ENCODE measurements around the gene RBP2. TPM values are rescaled to one million over a fixed set of nuclear protein-coding genes. Genes with fewer than 3 reads are reported as not detected.

The RBP2 gene
- total and polyA plus RNA-seq, 9 of the 15 experiments (the other 6 are each of a cell fraction or from before 2014, with no cell fraction given), result not detected

DNA sequence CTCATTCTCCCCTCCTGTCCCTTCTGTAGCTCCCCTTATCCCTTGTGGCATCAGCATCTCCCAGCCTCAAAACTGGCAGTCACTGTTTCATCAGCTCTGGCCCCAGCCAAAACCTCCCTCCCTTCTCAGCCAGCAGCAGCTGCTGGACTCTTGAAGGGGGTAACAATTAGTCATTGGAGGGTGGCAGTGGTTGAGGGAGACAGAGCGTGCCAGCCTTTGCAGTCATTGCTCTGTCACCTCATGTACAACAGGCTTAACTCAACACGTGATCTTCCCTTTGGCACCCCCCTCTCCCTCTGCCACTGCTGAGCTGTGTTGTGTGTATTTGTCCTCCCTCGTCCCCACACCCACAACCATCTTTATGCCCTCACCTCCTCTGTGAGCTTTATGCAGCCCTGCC, 28.2 kb downstream of the RBP2 start (continued):
- no peak for TF ChIP-seq DDX20 (tag; IDR thresholded peaks at IDR 0.05; ENCODE audit: low read depth)
- no peak for TF ChIP-seq HNRNPUL1 (IDR thresholded peaks at IDR 0.05; ENCODE audit: low read length)

DNA sequence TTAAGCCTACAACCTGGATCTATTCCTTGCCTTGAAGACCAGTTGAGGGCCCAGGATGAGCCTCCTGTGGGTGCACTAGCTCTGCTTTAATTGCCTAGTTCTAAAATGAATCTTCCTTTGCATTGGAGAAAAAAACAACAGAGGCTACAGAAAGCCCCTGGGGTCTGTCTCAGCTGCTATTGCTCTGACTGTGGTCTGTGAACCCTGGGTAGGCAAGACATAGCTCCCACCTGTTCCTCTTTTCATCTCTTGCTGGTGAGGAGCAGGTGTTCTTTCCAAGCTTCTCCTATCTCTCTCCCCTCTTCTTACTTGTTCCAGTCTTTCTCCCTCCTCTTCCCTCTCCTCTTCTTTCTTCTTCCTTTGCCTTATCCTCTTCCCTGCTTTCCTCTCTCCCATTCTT, 28.8 kb downstream of the RBP2 start:
- Histone ChIP-seq H3K9me3 (replicated peaks; ENCODE audit: control insufficient read depth, insufficient read depth, low read depth, low read length) (no peaks in the 10 kb centered on the region), H3K9me1 (ENCODE audit: control insufficient read depth, insufficient read depth, low read length) (no peaks in the 10 kb centered on the region), H3K9ac (ENCODE audit: insufficient read depth in 1 of 2, low read depth in 2 of 2, low read length in 2 of 2) (no peak overlapping the region), H3K27me3 (ENCODE audit: control insufficient read depth in 2 of 2, insufficient read depth in 2 of 2, low read length in 2 of 2) (peaks cover 0 to 5% of the 10 kb centered on the region in 2 experiments; a peak in 1 of 5 replicates), H3K27ac (ENCODE audit: extremely low read depth, low read depth, low read length) (no peak overlapping the region), H3K79me2 (ENCODE audit: control insufficient read depth, insufficient read depth, low read length) (no peaks in the 10 kb centered on the region), H4K20me1 (replicated peaks; ENCODE audit: control insufficient read depth, insufficient read depth, low read length) (no peaks in the 10 kb centered on the region), H3K4me1 (replicated peaks in 1 of 2; ENCODE audit: control insufficient read depth in 2 of 2, insufficient read depth in 2 of 2, low read length in 2 of 2) (no peaks in the 10 kb centered on the region), H3K36me3 (ENCODE audit: control insufficient read depth, insufficient read depth, low read length) (no peaks in the 10 kb centered on the region), H3K4me2 (ENCODE audit: insufficient read depth, low read length) (no peak overlapping the region), H3K4me3 (no peak overlapping the region), H2AFZ (ENCODE audit: low read depth, low read length) (no peak overlapping the region)
- DNase-seq (ENCODE audit: extremely low read depth in 1 of 4, low spot score in 3 of 4), result no peak
- no peak for ATAC-seq
- intact Hi-C loops (cut with micrococcal nuclease), result no loop called here
- no peak for FAIRE-seq
- ChIA-PET CTCF (ENCODE audit: low intra/inter-chr PET ratio) (no interaction called here), POLR2A (interaction anchor here (0.7 kb wide), 1 partner anchor 1461 kb away, joined by 3 read pairs; no protein-coding TSS in a partner anchor)
- BruUV-seq (replicated peaks), result no TSS peak
- in situ Hi-C loops (cut with MboI), result no loop called here
- TF ChIP-seq ZEB2 (IDR thresholded peaks at IDR 0.05) (no peak), CHD1 (IDR thresholded peaks at IDR 0.05; ENCODE audit: low read length) (no peak), RBM34 (IDR thresholded peaks at IDR 0.05; ENCODE audit: borderline replicate concordance, insufficient read depth, low read length) (no peak), ZNF324 (CRISPR knock-in tag; IDR thresholded peaks at IDR 0.05) (no peak), ZNF584 (CRISPR knock-in tag; IDR thresholded peaks at IDR 0.05; ENCODE audit: low read depth) (no peak), PURB (CRISPR knock-in tag; IDR thresholded peaks at IDR 0.05; ENCODE audit: low read depth) (no peak), HDAC2 (IDR thresholded peaks at IDR 0.05) (no peak), LCOR (CRISPR knock-in tag; IDR thresholded peaks at IDR 0.05) (no peak), KDM1A (IDR thresholded peaks at IDR 0.05) (no peak), KLF13 (tag; IDR thresholded peaks at IDR 0.05; ENCODE audit: borderline replicate concordance, low read depth) (no peak), ZNF23 (CRISPR knock-in tag; IDR thresholded peaks at IDR 0.05) (no peak), CHD2 (IDR thresholded peaks at IDR 0.05; ENCODE audit: low read depth, low read length) (no peak), HMG20A (CRISPR knock-in tag; conservative IDR thresholded peaks at IDR 0.05) (no peak), MAFG (tag; conservative IDR thresholded peaks at IDR 0.05) (no peak), GATAD2B (IDR thresholded peaks at IDR 0.05; ENCODE audit: borderline replicate concordance) (no peak)
- TF ChIP-seq, protein P1, sequence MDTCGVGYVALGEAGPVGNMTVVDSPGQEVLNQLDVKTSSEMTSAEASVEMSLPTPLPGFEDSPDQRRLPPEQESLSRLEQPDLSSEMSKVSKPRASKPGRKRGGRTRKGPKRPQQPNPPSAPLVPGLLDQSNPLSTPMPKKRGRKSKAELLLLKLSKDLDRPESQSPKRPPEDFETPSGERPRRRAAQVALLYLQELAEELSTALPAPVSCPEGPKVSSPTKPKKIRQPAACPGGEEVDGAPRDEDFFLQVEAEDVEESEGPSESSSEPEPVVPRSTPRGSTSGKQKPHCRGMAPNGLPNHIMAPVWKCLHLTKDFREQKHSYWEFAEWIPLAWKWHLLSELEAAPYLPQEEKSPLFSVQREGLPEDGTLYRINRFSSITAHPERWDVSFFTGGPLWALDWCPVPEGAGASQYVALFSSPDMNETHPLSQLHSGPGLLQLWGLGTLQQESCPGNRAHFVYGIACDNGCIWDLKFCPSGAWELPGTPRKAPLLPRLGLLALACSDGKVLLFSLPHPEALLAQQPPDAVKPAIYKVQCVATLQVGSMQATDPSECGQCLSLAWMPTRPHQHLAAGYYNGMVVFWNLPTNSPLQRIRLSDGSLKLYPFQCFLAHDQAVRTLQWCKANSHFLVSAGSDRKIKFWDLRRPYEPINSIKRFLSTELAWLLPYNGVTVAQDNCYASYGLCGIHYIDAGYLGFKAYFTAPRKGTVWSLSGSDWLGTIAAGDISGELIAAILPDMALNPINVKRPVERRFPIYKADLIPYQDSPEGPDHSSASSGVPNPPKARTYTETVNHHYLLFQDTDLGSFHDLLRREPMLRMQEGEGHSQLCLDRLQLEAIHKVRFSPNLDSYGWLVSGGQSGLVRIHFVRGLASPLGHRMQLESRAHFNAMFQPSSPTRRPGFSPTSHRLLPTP (IDR thresholded peaks at IDR 0.05; ENCODE audit: borderline replicate concordance, extremely low read depth, insufficient read length), result no peak
- TF ChIP-seq, protein P2, sequence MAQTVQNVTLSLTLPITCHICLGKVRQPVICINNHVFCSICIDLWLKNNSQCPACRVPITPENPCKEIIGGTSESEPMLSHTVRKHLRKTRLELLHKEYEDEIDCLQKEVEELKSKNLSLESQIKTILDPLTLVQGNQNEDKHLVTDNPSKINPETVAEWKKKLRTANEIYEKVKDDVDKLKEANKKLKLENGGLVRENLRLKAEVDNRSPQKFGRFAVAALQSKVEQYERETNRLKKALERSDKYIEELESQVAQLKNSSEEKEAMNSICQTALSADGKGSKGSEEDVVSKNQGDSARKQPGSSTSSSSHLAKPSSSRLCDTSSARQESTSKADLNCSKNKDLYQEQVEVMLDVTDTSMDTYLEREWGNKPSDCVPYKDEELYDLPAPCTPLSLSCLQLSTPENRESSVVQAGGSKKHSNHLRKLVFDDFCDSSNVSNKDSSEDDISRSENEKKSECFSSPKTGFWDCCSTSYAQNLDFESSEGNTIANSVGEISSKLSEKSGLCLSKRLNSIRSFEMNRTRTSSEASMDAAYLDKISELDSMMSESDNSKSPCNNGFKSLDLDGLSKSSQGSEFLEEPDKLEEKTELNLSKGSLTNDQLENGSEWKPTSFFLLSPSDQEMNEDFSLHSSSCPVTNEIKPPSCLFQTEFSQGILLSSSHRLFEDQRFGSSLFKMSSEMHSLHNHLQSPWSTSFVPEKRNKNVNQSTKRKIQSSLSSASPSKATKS (CRISPR knock-in tag; IDR thresholded peaks at IDR 0.05), result no peak

Data from K562 (cell line).